GM13977 (cell line): ENCODE data around the gene SYK.

Source experiments
- DNase-seq: peaks from one replicate; pipeline ENCODE4 v3.0.0; 2012; ENCODE audit warnings: low spot score
- in situ Hi-C: fragments of 300-500 bp; cut with MboI; formaldehyde crosslinking; loops from one replicate; pipeline ENCODE4 v1.12.0; 2022; ENCODE audit warnings: low sequenced_read_pairs, low pct_unique_long_range_greater_than_20kb, mixed read lengths, inconsistent platforms; ENCODE audit not compliant: unreplicated experiment
- TF ChIP-seq, protein P1 (sequence below): IDR thresholded peaks from 2 replicates; pipeline ENCODE4 v1.5.1; 2012; ENCODE audit warnings: mild to moderate bottlenecking, control low read depth; ENCODE audit not compliant: insufficient read depth; ENCODE audit errors: extremely low read depth, missing control alignments

Gene SYK

DNA sequence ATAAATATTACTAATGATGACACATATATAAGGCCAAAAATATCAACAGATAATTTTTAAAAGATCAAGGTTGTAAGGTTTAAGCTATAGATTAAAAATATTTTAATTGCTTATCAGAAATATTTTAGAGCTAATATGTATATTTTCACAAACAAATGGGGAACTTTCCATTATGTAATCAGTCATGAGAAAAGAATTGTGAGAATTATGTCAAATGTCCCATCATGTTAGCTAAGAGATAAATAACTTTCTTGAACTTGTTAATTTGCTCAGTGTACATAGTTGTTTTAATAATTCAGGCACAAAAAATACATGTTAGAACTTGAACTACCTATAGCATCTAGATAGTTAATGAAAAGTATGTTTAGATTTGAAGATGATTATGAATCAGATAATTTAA is 67.7 kb downstream of the SYK start:
- TF ChIP-seq, protein P1, sequence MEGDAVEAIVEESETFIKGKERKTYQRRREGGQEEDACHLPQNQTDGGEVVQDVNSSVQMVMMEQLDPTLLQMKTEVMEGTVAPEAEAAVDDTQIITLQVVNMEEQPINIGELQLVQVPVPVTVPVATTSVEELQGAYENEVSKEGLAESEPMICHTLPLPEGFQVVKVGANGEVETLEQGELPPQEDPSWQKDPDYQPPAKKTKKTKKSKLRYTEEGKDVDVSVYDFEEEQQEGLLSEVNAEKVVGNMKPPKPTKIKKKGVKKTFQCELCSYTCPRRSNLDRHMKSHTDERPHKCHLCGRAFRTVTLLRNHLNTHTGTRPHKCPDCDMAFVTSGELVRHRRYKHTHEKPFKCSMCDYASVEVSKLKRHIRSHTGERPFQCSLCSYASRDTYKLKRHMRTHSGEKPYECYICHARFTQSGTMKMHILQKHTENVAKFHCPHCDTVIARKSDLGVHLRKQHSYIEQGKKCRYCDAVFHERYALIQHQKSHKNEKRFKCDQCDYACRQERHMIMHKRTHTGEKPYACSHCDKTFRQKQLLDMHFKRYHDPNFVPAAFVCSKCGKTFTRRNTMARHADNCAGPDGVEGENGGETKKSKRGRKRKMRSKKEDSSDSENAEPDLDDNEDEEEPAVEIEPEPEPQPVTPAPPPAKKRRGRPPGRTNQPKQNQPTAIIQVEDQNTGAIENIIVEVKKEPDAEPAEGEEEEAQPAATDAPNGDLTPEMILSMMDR, result no peak
- in situ Hi-C loops, result loop anchor here (25.0 kb wide), 2 partner anchors 107 to 657 kb away; no protein-coding TSS in a partner anchor
- DNase-seq, result no peak

DNA sequence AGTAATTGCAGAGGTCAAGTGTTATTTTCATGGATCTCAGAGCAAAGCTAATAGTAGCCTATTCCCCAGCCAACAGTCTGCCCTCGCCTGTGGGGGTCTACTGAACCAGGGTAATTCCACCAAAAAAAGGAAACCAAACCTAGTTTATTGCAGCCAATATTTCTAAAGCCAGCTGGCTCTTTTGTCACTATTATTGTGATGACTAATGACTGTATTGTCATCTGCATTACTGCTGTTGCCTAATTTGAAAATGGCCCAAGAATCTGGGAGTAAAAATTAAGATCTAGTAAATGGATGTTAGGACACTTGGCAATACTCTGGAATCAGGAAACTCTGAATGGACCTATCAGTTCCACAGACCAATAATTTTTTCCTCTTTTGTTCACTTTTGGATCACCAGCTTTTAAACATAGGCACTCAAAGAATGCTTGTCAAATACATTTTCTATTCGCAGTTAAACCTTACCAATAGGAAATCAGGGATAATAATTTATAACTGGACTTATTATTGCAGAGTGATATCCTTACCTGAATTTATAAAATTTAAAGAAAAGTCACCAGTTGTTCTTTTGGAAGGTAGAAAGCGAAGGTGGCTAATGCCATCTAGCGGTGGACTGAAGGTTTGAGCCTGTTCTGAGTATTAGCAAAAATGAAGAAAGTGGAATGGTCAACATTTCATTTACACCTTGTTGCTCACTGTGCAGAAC is 69.2 kb downstream of the SYK start:
- in situ Hi-C loops, result loop anchor here (25.0 kb wide), 2 partner anchors 108 to 658 kb away; no protein-coding TSS in a partner anchor
- peak; percentile 62 for DNase-seq
- TF ChIP-seq, protein P1, result peak; percentile 86

DNA sequence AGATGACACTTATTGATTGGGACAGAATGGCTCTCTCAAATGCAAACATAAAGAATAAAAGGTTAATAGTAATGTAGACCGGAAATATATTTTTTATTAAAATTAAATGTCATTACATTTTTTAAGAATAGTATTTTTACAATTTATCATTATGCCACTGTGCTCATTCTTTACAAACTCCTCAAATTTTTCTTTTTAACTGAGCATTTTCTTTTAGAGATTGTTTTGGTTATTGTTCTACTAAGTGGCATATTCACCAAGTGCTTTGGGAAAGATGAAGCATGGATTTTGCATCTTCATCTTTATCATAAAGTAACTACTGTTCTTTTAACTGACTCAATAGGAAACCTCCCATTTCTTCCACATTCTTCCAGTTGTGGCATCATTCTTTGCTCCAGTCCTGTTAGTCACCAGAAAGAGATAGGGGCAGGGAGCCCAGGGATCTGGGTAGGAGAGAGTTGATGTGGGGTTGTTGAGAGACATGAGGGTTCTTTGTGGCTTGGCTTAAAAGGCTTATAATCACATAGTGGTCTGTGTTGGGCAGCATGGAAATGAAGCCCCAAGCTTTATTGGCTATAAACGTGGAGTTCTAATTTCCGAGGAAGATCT is 69.8 kb downstream of the SYK start:
- DNase-seq, result no peak
- in situ Hi-C loops, result loop anchor here (25.0 kb wide), 2 partner anchors 109 to 659 kb away; no protein-coding TSS in a partner anchor
- TF ChIP-seq, protein P1, result no peak

DNA sequence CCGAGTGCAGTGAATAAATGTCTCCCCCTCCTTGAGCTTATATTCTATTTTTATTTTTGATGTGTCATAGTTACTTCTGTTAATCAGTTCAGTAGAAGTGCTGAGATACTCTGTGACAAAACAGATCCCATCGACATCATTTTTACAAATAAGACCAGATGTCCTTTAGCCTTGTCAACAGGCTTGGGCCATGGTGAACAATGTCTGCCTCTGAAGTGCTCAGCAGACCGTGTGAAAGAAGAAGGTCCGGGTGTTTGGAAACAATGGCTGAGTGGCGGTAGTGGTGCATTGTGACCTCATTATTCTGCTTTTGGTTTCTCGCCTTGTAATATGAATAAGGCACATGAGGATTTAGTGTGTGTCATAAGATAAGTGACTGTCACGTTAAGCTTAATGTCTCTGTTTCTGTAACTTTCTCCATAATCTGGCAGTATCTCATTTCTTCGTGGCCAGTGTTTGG is 71.2 kb downstream of the SYK start:
- TF ChIP-seq, protein P1, result no peak
- in situ Hi-C loops, result loop anchor here (25.0 kb wide), 2 partner anchors 111 to 661 kb away; no protein-coding TSS in a partner anchor
- DNase-seq, result no peak

DNA sequence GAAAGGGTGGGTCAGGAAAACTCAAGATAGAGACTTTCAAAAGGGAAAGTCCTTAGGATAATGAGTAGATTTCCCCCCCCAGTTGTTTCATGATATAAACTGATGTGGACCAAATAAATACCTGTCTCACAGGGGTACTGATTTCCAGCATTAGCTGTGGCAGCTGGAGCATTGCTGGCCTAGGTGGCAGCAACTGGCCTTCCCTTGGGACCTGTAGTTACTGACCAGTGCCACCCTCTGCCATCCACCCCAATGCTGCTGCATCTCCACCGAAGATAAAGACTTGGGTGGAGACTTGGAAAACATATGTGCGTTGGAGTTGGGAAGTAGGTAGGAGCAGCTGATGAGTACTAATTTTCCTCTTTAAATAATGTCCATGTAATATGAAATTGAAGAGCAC is 71.8 kb downstream of the SYK start:
- TF ChIP-seq, protein P1, result no peak
- in situ Hi-C loops, result loop anchor here (25.0 kb wide), 2 partner anchors 111 to 661 kb away; no protein-coding TSS in a partner anchor
- no peak for DNase-seq

DNA sequence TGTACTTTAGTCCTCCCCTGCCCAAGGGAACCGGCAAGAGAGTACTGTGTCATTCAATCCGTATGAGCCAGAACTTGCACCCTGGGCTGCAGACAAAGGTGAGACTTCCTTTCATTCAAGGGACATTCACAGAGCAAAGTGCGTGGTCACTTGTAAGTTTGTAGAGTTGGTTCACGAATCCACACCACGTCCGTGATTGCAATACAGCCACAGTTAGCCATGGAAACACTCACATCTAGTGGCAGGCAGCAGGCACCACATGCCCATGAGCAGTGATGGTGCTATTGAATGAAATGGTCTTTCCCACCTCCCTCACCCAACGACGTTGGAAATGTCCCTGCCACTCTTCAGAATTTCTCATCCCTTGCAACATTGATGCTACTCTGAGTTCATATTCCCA is 72.6 kb downstream of the SYK start:
- DNase-seq, result no peak
- TF ChIP-seq, protein P1, result no peak
- in situ Hi-C loops, result loop anchor here (25.0 kb wide), 2 partner anchors 112 to 662 kb away; no protein-coding TSS in a partner anchor
